Medulla oblongata (tissue), 1 donor: Measurements from ENCODE around the gene TMEM81.

Experiments used
- DNase-seq: peaks from one replicate; pipeline ENCODE4 v3.0.0-alpha.2; 2015; ENCODE audit errors: extremely low spot score

The TMEM81 gene

DNA sequence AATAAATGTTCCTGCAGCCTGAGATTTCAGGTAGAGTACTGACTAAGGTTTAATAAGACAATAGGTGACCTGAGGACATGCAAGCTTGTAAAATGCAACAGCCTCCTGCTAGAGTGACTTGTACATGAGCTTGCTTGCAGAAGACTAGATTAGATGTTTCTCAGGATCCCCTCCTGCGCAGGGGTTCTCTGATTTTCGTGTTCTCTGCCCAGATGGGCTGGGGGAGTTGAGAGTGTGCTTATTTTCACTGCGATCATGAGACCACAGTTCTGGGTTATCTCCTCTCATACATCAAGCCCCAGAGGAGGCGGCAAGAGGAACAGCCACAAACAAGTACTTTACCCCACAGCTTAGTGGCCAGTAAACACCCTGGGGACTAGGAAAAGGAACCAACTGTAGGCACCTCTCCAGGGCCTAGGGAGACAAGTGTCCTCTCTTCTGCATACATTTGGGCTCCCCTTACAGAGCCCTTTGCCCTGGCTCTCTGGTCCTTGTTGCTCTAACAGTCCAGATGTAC lies 8.0 kb downstream of the TMEM81 start:
- DNase-seq = no peak

DNA sequence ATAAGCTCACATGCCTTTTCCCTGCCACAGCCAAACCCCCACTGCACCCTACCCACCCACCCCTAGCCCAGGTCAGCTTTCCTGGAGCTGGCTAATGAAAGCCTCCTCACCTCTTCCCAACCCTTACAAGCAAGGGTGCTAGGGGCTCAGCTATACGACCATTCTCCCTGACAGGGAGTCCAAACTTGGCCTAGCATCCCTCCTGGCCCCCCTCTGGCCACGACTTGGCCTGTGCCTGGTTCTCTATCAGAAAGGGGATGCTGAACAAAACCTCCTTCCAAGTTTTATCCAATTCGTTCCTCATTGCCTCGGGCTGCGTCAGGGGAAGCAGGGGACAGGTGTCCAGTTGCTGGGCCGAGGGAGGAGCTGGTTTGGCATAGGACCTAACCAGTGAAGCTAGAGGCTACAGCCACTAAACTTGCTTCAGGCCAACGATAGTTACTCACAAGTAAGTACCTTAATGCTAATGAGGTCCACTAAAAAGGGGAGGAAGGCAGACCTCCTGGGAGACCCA lies 8.6 kb downstream of the TMEM81 start:
- no peak for DNase-seq

DNA sequence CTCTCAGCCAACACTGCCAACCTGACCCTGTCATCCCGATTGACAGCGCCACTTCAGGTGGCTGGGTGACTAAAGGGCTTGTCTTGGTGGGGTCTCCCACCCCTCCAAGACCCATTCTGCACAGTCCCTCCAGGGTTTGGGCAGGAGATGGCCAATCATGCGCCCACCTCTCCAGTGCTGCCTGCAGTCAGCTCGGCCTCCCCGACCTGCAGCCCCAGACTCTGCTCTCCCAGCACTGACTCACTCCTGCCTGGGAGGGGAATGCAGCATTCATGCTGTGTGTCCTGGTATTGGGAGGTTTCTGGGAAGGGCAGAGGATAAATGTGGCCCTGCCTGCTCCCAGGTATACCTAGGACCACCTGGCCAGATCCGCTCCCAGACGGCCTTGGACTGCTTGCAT lies 9.7 kb downstream of the TMEM81 start:
- no peak for DNase-seq

DNA sequence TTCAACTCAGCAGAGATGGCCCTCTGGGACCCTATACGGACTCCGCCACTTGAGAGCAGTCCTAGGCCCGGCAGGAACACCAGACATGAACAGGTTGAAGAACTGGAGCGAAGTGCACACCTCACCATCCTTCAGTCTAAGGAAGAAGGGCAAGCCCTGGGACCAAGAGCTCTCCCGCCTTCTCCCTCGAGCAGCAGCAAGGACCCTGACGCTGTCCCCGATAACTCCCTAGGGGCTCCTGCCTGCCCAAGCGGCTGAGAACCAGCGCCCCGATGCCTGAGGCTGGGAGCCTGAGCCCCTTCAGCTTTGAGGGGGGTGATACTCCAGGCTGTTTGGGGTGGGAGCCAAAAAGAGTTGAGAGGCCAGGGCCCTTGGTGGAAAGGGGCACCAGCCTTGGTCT lies 10.2 kb downstream of the TMEM81 start:
- DNase-seq = no peak

DNA sequence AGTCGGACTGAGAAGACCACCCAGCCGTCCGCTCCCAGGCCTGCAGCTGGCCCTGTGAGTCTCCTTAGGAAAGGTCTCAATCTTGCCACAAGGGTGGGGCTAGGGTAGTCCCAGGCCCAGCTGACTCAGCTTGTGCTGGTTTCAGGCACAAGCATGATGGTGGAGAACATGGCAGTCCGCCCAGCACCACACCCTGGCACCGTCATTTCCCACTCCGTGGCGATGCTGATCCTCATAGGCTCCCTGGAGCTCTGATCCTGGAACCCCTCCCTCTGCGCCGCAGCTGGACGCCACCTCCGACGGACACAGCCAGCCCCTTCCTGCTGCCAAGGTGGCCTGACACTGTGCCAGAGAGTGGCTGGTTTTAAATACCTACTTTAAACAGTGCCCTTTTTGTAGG lies 10.7 kb downstream of the TMEM81 start:
- DNase-seq = no peak

DNA sequence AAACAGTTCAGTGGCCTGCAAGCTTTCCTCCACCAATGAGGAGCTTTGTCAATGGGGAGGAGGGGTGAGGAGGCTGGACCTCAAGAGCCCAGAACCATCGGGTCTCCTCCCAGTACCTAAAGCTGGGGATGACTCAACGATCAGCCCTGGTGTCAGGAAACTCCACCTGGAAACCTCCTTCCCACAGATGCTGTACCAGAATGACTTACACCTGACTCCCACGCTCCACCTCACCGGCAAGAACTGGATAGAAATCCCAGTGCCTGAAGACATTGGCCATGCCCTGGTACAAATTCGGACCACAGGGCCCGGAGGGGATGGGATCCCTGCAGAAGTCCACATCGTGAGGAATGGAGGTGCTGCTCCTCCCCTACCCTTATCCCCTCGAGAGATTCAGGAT lies 11.4 kb downstream of the TMEM81 start:
- no peak for DNase-seq

DNA sequence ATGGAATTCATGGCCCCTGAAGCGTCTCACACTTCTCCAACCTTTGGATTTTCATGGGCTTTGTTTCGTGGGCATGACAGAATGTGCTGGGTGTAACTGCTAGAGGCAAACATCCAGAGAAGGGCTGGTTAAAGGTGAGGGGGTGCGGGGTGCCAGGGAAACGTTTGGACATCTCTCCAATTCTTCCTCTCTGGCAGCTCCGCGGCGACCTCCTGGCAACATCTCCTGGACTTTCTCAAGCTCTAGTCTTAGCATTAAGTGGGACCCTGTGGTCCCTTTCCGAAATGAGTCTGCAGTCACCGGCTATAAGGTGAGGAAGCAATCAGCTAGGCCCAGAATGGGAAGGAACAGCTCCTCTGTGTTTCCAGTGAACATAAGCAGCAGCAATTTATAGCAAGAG lies 12.0 kb downstream of the TMEM81 start:
- no peak for DNase-seq

DNA sequence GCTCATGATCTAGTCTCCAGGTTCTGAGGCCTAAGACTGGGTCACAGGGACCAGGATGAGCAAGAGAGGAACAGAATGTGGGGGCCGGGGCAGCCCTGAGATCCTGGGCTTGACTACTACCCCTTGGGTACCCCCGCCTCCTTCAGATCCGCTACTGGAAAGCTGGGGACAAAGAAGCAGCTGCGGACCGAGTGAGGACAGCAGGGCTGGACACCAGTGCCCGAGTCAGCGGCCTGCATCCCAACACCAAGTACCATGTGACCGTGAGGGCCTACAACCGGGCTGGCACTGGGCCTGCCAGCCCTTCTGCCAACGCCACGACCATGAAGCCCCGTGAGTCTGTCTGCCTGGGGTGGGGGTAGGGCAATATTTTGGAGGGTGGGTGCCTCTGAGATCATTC lies 12.5 kb downstream of the TMEM81 start:
- peak; percentile 67 for DNase-seq

DNA sequence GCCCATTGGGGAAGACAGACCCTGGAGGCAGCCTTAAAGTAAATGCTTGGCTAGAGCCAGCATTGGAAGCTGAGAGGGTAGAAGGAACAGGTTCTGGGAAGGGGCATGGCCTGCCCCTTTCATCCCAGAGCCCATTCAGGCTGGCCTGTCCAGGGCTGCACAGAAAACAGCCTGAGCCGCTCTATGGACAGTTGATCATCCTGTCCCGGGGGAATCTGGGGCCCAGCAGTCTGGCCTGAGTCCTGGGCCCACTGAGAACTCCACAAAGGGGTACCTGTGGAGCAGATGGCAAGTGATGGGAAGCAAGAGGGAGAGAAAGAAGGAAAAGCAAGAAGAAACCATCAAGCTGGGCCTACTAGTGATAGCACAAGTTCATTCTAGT lies 13.2 kb downstream of the TMEM81 start:
- no peak for DNase-seq

DNA sequence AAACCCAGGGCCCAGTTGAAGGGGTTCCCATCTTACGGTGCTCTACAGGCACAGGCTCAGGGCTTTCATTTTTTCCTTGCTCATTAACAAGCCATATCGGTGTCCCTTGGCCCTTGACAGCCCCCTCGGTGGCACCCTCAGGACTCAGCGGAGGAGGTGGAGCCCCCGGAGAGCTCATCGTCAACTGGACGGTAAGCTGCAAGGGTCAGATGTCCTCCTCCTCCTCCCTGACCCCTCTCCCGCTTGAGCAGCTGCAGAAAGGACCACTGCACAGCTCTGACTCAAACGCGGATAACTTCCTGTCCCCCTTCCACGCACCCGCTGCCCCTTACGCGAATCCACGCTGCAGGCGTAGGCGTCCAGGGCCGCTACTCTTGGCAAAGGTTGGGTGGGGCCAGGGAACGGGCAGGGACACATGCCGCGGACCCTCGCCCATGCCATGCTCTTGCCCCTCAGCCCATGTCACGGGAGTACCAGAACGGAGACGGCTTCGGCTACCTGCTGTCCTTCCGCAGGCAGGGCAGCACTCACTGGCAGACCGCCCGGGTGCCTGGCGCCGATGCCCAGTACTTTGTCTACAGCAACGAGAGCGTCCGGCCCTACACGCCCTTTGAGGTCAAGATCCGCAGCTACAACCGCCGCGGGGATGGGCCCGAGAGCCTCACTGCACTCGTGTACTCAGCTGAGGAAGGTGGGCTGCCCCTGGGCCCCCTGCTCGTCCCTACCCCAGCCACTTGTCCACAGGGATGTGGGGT lies 14.7 kb downstream of the TMEM81 start:
- no peak for DNase-seq

DNA sequence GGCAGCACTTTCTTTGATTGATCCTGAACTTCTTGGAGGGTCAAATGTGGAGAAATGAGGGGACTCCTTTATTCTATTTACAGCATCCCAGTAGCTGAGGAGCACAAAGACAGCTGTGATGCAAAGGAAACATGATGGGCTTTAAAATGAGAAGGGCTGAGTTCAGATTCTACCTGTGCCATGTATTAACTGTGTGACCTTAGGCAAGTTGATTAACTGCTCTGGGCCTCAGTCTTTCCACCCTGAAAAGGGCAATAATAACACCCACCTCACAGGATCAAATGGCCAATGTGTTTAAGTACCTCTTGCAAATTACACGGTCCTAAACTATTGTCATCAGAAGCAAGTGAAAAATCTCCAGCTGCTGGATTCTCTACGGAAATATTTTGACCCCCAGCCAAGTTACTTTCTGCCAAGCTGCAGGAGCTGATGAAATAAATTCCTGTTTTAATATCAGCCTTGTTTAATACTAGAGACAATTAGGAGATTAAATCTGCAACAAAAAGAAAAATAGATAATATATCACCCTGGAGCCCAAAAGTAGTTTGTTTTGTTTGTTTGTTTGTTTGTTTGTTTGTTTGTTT lies 15.7 kb downstream of the TMEM81 start:
- no peak for DNase-seq

DNA sequence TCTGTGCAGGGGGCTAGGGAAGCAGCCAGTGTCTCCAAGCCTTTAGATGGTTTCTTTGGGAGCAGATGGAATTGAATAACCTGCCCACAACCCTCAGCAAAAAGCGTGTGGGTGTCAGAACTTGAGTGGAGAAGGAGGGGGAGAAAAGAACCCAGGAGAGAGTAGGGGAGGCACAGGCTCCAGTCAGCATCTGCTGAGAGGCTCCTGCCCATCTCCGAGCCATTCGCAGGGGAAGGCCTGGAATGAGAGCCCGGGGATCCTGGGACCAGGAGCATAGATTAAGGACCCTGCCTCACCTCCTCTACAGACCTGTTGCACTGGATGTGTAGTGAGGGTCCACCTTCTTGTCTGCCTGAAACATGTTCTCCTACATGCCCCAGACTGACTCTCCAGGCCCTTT lies 16.3 kb downstream of the TMEM81 start:
- no peak for DNase-seq

DNA sequence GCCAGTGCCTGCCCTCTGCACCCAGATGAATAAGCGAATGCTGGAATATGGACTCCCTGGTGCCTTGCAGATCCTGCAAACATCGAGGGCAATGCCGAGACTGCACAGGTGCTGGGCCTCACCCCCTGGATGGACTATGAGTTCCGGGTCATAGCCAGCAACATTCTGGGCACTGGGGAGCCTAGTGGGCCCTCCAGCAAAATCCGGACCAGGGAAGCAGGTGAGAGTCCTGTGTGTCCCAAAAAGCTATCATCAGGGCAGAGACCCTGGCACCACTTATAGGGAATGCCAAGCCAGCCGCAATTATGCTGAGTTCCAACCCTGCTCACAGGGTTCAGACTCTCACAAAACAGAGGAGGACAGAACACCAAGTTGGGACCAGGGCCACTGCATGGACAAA lies 17.2 kb downstream of the TMEM81 start:
- no peak for DNase-seq

DNA sequence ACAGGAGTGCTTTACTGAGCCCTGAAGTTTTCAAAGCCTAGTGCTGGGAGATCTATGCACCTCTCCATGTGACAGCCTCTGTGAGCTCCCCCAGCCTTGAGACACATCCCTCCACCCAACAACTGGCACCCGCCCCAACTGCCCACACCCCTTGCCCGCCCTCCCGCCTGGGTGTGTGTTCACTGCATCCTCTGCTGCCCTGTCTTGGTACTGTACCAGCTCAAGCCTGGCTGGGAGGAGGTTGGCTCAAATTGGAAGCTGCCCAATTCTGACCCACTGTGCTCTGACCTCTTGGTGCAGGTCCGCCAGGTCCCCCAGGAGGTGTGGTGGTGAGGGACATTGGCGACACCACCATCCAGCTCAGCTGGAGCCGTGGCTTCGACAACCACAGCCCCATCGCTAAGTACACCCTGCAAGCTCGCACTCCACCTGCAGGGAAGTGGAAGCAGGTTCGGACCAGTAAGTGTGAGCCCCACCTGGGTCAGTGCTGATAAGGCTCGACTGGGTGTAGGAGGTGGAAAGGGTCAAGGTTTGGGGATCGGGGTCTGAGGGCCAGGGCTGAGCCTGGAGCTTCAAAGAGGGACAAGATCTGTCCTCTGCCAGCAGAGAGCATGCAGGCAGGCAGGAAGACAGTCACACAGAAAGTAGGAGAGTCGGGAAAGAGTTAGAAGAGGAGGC lies 18.0 kb downstream of the TMEM81 start:
- DNase-seq = no peak

DNA sequence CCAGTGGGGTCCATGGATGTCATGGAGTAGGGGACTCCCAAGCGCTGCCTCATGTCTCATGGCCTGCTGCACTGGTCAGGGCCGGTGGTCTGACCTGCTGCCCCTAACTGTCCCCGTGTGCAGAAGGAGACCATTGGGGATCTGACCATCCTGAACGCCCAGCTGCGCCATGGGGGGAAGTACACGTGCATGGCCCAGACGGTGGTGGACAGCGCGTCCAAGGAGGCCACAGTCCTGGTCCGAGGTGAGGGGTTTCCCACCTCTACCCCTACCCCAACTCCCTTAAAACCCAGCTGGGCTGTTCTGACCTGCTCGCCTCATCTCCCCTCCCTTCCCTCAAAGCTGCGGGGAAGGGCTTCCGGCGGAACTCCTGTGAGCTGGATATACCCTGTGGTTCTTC lies 18.6 kb downstream of the TMEM81 start:
- DNase-seq = no peak

DNA sequence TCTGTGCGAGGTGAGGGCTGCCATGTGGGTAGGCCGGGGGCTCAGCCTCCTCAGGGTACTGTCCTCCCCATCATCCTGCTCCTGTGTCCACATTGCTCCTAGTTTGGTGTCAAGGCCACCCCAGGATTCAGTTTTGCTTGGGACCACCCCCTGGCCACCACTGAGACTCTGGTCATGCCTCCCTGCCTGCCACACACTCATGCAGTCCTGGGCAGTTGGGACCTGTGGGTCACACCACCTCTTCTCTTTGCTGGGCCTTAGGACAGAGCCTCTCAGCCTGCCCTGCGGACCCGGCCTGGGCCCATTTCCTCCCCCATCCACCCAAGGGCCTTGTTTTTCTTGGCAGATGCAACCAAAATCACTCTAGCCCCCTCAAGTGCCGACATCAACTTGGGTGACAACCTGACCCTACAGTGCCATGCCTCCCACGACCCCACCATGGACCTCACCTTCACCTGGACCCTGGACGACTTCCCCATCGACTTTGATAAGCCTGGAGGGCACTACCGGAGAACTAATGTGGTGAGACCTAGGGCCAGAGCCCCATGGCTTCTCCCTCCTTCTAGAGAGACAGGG lies 19.4 kb downstream of the TMEM81 start:
- no peak for DNase-seq

DNA sequence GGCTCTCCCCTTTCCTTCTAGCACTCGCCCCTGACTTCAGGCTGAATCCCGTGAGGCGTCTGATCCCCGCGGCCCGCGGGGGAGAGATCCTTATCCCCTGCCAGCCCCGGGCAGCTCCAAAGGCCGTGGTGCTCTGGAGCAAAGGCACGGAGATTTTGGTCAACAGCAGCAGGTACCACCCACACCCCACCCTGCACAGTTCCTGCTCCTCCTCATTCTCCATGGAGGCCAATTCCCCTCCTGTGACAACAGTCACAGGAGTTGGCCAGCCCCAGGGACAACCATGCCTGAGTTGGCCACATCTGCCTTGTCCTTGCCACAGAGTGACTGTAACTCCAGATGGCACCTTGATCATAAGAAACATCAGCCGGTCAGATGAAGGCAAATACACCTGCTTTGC lies 20.0 kb downstream of the TMEM81 start:
- DNase-seq = no peak

DNA sequence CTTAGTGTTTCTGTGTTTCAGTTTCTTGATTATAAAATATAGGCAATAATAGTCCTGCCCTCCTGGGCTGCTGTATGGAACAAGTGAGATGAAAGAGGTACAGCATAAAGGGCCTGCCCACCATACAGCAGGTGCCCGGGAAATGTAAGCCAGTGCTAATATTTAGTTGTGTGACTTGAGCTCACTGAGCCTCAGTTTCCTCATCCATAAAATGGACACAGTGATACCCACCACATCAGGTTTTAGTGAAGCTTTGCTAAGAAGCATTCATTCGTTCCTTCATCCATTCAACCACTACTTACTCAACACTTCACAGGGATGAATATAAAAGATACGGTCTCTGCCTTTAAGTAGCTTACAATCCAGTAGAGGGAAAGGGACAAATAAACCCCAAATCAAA lies 21.4 kb downstream of the TMEM81 start:
- DNase-seq = no peak

DNA sequence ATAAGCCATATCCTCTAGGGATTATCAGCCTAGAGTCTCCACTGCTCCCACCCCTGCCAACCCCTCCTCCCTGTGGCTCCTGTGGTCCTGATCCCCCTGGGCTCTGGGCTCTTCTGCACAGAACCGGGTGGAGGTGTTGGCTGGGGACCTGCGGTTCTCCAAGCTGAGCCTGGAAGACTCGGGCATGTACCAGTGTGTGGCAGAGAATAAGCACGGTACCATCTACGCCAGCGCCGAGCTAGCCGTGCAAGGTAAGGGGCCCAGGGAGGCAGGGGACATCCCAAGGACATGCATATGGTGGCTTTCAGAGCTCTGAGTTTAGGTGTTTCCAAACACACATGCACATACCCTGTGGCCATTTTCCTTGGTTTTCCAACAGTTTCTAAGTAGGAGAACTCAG lies 21.9 kb downstream of the TMEM81 start:
- DNase-seq = no peak

DNA sequence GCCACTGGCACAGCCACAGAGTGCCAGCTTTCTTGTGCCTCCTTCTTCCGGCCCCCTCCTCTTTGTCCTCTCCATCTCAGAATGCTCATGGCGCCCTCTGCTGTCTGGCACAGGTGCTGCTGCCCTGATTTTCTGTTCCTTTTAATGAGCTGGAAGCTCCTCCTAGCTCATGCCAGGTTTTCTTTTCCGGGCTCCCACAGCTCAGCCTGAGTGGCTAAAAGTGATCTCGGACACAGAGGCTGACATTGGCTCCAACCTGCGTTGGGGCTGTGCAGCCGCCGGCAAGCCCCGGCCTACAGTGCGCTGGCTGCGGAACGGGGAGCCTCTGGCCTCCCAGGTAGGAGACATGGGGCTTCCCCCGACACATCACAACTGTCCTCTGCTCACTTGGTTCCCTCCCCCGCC lies 22.6 kb downstream of the TMEM81 start:
- peak; percentile 88 for DNase-seq

DNA sequence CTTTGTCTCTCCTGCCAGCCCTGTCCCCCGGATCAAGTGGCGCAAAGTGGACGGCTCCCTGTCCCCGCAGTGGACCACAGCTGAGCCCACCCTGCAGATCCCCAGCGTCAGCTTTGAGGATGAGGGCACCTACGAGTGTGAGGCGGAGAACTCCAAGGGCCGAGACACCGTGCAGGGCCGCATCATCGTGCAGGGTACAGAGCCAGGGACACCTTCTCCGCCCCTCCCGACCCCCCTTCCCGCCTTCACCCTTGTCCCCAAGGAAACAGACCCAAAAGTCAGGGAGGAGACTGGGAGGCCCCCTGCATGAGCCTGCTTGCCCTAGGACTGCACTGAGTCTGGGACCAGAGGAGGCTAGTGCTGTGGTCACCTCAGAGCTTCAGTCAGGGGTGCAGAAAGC lies 23.0 kb downstream of the TMEM81 start:
- DNase-seq = no peak

DNA sequence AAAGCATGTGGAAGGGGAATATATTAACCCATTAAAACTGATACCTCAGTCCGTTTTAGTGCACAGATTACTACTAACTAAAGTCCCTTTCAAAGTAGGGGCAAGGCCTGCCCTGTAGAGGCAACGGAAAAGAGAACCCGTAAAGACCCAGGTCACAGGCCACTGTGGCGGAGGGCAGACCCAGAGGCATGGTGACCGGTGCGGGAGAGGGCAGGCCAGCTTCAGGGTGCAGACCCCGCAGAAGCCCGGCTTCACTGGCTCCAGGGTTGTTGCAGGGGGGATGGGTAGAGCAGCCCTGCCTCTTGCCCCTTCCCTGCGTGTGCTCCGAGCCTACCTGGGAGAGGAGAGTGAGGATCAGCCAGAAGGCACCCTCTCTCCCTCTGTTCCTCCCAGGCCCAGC lies 23.5 kb downstream of the TMEM81 start:
- DNase-seq = no peak

DNA sequence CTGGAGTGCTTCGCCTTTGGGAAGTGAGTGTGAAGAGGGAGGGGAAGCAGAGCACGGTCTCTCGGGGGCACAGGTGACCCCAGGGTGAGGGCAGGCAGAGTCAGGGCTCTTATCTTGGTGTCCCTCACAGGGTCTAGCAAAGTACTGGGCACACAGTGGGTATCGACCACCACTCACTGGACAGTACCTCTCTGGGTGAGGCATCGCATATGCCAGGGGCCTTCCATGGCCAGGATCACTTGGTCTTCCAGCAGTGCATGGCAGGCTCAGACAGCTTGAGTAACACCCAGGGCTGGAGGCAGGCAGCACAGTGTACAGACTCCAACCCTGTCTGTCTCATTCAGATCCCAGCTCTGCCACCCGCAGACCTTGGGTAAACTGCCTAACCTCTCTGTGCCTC lies 24.6 kb downstream of the TMEM81 start:
- DNase-seq = no peak
